HPDE6-E6E7 (cell line): ENCODE results near the gene TBX4.

Experiments used
- DNase-seq: peaks from one replicate; pipeline ENCODE4 v3.0.0; 2011; ENCODE audit warnings: missing footprints; ENCODE audit errors: extremely low spot score

Gene TBX4

GRCh38 chr17:61452301-61453290 lies at the start of gene TBX4:
Gene TBX4 (plus strand): TSS chr17:61452422. CDS start chr17:61456491, 4,069 bp downstream.
- no peak for DNase-seq

GRCh38 chr17:61402978-61403800 lies 49.0 kb upstream of the TBX4 start:
- DNase-seq, result no peak

GRCh38 chr17:61403801-61404662 lies 48.2 kb upstream of the TBX4 start:
- DNase-seq, result no peak

GRCh38 chr17:61404663-61404912 lies 47.6 kb upstream of the TBX4 start:
- DNase-seq, result no peak

GRCh38 chr17:61404913-61405685 lies 47.1 kb upstream of the TBX4 start:
- no peak for DNase-seq

- DNase-seq, result no peak
Measured at GRCh38 chr17:61405686-61406536, 46.3 kb upstream of the TBX4 start.

- no peak for DNase-seq
Measured at GRCh38 chr17:61406537-61406845, 45.7 kb upstream of the TBX4 start.

- DNase-seq, result no peak
Measured at GRCh38 chr17:61406971-61407911, 45.0 kb upstream of the TBX4 start.

- DNase-seq, result no peak
Measured at GRCh38 chr17:61408151-61409041, 43.8 kb upstream of the TBX4 start.

- peak; percentile 81 for DNase-seq
Measured at GRCh38 chr17:61409301-61410112, 42.7 kb upstream of the TBX4 start.

GRCh38 chr17:61410141-61411010 lies 41.8 kb upstream of the TBX4 start:
- no peak for DNase-seq

- DNase-seq, result no peak
Measured at GRCh38 chr17:61411011-61411260, 41.3 kb upstream of the TBX4 start.

GRCh38 chr17:61411261-61412142 lies 40.7 kb upstream of the TBX4 start:
- no peak for DNase-seq

GRCh38 chr17:61412143-61412859 lies 39.9 kb upstream of the TBX4 start:
- DNase-seq, result peak; percentile 84
